Uterus (tissue), 2 donors: Measurements from ENCODE around the gene ADAMTSL1.

Experiments used
- POLR2A ChIP-seq, 2 donors: fragments of 450-650 bp; IDR thresholded peaks; one replicate each; pipeline ENCODE4 v1.6.1; 2016; ENCODE audit warnings: antibody characterized with exemption in 2 of 2, mild to moderate bottlenecking in 1 of 2, moderate library complexity in 1 of 2
- TF ChIP-seq, protein P1 (sequence below), 4 experiments: fragments of 200-600 bp in 2 of 4; fragments of 450-650 bp in 2 of 4; sonication (generic) in 2 of 4; IDR thresholded peaks; one replicate each; pipeline ENCODE4 v1.5.1; 2016 to 2019; ENCODE audit warnings: antibody characterized with exemption in 4 of 4, mild to moderate bottlenecking in 2 of 4, moderate library complexity in 1 of 4

GRCh38 chr9:18851069-18851795 is 377.3 kb downstream of the ADAMTSL1 start:
- no peak for TF ChIP-seq POLR2A (IDR thresholded peaks at IDR 0.05)
- TF ChIP-seq, protein P1, sequence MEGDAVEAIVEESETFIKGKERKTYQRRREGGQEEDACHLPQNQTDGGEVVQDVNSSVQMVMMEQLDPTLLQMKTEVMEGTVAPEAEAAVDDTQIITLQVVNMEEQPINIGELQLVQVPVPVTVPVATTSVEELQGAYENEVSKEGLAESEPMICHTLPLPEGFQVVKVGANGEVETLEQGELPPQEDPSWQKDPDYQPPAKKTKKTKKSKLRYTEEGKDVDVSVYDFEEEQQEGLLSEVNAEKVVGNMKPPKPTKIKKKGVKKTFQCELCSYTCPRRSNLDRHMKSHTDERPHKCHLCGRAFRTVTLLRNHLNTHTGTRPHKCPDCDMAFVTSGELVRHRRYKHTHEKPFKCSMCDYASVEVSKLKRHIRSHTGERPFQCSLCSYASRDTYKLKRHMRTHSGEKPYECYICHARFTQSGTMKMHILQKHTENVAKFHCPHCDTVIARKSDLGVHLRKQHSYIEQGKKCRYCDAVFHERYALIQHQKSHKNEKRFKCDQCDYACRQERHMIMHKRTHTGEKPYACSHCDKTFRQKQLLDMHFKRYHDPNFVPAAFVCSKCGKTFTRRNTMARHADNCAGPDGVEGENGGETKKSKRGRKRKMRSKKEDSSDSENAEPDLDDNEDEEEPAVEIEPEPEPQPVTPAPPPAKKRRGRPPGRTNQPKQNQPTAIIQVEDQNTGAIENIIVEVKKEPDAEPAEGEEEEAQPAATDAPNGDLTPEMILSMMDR (IDR thresholded peaks at IDR 0.05) = no peak
